Left ventricle myocardium superior (tissue), 1 donor: ENCODE results near the gene NFATC2. TPM values are rescaled to one million over a fixed set of nuclear protein-coding genes. Genes with fewer than 3 reads are reported as not detected.

ENCODE experiments used
- ATAC-seq: fragments of 200-7000 bp; cut with Tn5 transposase; one replicate; pipeline ENCODE4 v1.9.1; 2020; ENCODE audit warnings: mild to moderate bottlenecking, moderate library complexity
- DNase-seq: peaks from one replicate; pipeline ENCODE4 v3.0.0-alpha.2; 2020
- intact Hi-C: fragments of 100-400 bp; cut with micrococcal nuclease; formaldehyde crosslinking; loops from one replicate; pipeline ENCODE4 v1.11.0; 2022
- microRNA-seq: library from miRNA; unstranded; fragments of <30 nt; microRNA quantifications from one replicate; pipeline ENCODE4 v1.2.0, GENCODE V29; 2020; ENCODE audit warnings: borderline number of aligned reads
- total RNA-seq: library from RNA; stranded (reverse); fragmentation: NEBNext Ultra II Directional; extraction: Animal tissue kit (Norgen Biotek cat#: 25700); gene quantifications from one replicate; pipeline ENCODE4 v1.2.1, GENCODE V29; 2021
- donor health status: DM: no; HTN: yes; CAD: no; lungs with severe emphysema.

The NFATC2 gene
- total RNA-seq, 1 donor from 2014 or later: 2.3 TPM

DNA sequence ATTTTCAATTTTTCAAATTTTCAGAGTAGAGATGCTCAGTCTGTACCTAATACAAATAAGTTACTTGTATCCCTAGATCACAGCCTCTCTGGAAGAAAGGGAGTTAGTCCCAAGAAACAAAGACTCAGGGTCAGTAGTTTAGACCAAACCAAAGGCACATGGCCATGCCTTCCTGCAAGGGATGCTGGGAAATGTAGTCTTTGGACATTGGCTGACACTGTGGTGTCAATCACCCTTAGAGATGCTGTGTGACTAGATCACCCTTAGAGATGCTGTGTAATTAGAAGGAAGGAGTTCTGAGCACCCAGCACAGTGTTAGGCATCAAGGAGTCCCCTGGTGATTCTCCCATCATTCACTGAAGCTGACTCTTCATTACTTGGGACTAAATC, 202.1 kb downstream of the NFATC2 start:
- no peak for DNase-seq
- no peak for ATAC-seq
- intact Hi-C loops: no loop called here

DNA sequence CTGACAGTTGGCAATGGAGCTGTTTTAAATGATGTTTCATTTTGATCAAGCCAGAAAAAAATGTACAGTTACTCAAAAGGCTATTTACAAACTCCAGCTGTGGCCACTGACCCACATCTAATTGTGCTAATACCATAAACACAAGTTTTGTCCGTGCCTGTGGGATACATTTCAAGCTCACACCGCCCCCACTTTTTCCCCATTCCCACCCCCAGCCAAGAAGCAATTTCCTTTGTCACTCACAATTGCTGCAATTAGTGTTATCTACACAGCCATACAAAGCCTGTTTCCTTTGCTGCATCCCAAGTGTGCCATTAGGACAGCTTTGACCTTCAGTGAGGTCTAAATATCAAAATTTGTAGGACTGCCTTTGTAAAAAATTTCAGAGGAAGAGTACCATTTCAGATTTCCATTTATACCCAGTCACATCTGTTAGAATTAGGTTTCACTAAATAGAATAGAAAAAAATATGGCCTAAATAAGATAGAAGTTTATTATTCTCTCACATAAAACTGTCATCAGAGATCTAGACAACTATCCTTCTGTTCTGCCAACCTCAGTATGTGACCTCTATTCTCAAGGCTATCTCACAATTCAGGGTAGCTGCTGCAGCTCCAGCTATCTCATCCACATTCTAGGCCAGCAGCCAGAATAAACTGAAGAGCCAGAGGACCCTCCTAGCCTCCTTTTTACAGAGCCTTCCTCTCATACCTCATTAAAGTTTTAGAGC, 202.6 kb downstream of the NFATC2 start:
- DNase-seq: no peak
- ATAC-seq: no peak
- intact Hi-C loops: no loop called here

DNA sequence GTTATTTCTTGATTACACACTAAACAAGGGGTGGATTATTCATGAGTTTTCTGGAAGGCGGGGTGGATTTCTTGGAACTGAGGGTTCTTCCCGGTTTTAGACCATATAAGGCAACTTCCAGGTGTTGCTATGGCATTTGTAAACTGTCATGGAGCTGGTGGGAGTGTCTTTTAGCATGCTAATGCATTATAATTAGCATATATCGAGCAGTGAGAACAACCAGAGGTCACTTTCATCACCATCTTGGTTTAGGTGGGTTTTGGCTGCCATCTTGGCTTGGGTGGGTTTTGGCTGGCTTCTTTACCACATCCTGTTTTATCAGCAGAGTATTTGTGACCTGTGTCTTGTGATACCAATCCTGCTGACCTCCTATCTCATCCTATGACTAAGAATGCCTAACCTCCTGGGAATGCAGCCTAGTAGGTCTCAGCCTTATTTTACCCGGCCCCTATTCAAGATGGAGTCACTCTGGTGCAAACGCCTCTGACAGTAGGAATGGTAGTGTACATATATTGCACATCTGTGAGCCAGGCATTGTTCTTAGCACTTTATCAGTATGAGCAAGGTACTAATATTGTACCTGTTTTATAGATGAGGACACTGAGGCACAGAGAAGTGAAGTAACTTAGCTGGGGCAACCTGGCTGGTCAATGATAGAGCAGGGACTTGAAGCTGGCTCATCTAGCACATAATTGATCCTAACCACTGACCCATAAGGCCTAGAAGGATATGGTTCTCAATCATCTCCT, 203.7 kb downstream of the NFATC2 start:
- DNase-seq (no peak), ATAC-seq (no peak)
- intact Hi-C loops: no loop called here

DNA sequence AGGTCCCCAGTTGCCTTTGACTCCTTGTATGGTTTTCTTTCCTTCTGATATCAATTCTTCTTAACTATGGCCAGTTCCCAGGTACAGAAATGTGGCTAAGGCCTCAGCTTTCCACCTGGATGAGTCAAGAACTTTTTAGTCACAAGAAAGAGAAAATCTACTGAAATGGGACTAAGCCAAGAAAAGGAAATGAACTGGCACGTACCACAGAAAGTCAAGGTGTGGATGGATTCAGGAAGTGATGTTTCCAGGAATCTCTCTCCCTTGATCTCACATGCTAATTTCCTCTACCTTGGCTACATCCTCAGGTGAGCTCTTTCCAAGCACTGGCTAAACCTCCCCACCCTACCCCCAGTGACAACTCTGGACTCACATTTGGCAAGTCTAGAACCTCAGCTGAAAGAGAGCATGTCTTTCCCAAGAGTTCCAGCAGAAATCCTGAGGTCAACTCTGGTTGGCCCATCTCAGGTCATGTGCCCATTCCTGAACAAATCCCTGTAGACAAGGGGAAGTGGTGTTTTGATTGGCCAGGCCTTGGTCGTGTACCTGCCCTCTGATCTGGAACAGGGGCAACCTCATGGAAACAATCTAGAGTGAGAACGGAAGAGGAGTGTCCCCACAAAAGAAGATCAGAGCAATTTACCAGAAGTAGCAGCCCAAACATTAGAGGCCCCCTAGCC, 205.3 kb downstream of the NFATC2 start:
- intact Hi-C loops: no loop called here
- ATAC-seq (no peak), DNase-seq (no peak)

Small RNA genes lying within 50 kb of the gene (microRNA-seq; reads per million reads assigned to microRNA genes)
- not detected for gene MIR3194

Other genes with a start within 250 kb of the NFATC2 start
- gene ATP9A, start 225.7 kb upstream of the NFATC2 start, total RNA-seq: 21.2 TPM